Neural crest cell (in vitro differentiated cells): ENCODE measurements around the gene SH3BP5L. TPM values are rescaled to one million over a fixed set of nuclear protein-coding genes. Genes with fewer than 3 reads are reported as not detected.

Experiments used
- DNase-seq: peaks from one replicate; pipeline ENCODE4 v3.0.0; 2021; ENCODE audit warnings: low read depth, mixed read lengths, low spot score
- H3K27ac Mint-ChIP-seq: one replicate; pipeline ENCODE4 v1.8.0; 2021; ENCODE audit warnings: mild to moderate bottlenecking, mixed read lengths; ENCODE audit not compliant: unreplicated experiment
- H3K27me3 Mint-ChIP-seq: 2 replicates; pipeline ENCODE4 v1.8.0; 2021; ENCODE audit warnings: low read depth, mild to moderate bottlenecking, mixed read lengths
- H3K36me3 Mint-ChIP-seq: 2 replicates; pipeline ENCODE4 v1.8.0; 2021; ENCODE audit warnings: low read depth, mild to moderate bottlenecking, mixed read lengths
- H3K4me1 Mint-ChIP-seq: 2 replicates; pipeline ENCODE4 v1.8.0; 2021; ENCODE audit warnings: mixed read lengths
- H3K4me3 Mint-ChIP-seq: one replicate; pipeline ENCODE4 v1.8.0; 2021; ENCODE audit warnings: mild to moderate bottlenecking, mixed read lengths
- H3K9me3 Mint-ChIP-seq: 2 replicates; pipeline ENCODE4 v1.8.0; 2021; ENCODE audit warnings: mixed read lengths
- long read RNA-seq: library from polyadenylated mRNA; unstranded; transcript quantifications from one replicate; pipeline ENCODE4 v2.0.0, GENCODE V29; 2020
- total RNA-seq: library from RNA; stranded (reverse); gene quantifications from 2 replicates; pipeline ENCODE4 v1.2.1, GENCODE V29; 2021
- TF ChIP-seq, protein P1 (sequence below): fragments of 200-600 bp; sonication (generic); conservative IDR thresholded peaks from 2 replicates; pipeline ENCODE4 v1.5.0; 2021; ENCODE audit warnings: antibody characterized with exemption, mild to moderate bottlenecking

The SH3BP5L gene
- 26.9 and 28.9 TPM in 2 replicates for total RNA-seq
- long read RNA-seq, partial matches to known transcripts, result 2 of 3 reads
- long read RNA-seq, other reads (novel, unspliced or antisense), result 1 of 3 reads

DNA sequence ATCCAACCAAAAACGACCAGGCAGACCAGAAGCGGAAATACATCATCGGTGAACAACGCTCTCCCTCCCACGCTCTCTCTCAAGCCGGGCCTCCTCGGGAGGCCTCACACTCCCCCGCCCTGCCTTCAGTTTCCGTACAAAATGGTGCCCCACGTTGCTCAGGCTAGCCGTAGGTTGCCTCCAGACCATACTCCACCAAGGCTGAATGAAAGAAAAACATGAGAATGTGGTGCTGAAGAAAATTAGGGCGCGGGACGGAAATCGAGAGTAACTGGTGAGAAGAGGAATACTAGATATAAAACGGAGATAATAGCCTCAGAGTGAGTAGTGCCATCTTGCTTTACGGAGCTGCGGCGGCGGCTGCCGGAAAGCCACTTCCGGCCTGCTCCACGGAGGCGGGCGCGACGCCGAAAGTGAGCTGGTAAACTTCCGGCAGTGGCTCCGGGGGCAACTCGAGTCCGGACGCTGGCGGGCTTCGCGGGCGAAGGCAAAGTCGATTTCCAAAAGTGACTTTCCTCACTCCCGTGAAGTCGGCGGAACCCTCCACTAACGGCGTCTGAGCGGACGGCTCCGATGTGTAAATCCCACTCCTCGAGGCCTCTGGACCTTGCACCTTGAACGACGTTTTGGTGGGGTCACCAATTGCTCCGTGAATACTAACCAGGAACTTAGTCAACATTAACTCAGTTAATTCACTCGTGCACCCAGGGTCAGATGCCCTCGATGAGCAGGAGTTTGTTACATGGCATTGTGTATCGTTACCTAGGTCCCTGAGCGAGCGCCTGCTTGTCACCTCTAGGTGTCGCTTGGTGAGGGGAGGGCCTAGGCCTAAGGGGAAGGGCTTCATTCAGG, at the start of gene SH3BP5L:
SH3BP5L (minus strand) TSS at position 7 of the 852 bp plus-strand sequence. CDS start 980 bp downstream, outside the sequence.
- peak; percentile 77 for DNase-seq
- Mint-ChIP-seq H3K4me1 (peaks cover 28% of the 10 kb centered on the region), H3K4me3 (peak within 1 kb of the TSS; percentile 92), H3K36me3 (peaks cover under 1% of the 10 kb centered on the region), H3K27ac (peak within 1 kb of the TSS; percentile 100), H3K27me3 (peaks cover 5% of the 10 kb centered on the region), H3K9me3 (no peaks in the 10 kb centered on the region)
- TF ChIP-seq, protein P1, sequence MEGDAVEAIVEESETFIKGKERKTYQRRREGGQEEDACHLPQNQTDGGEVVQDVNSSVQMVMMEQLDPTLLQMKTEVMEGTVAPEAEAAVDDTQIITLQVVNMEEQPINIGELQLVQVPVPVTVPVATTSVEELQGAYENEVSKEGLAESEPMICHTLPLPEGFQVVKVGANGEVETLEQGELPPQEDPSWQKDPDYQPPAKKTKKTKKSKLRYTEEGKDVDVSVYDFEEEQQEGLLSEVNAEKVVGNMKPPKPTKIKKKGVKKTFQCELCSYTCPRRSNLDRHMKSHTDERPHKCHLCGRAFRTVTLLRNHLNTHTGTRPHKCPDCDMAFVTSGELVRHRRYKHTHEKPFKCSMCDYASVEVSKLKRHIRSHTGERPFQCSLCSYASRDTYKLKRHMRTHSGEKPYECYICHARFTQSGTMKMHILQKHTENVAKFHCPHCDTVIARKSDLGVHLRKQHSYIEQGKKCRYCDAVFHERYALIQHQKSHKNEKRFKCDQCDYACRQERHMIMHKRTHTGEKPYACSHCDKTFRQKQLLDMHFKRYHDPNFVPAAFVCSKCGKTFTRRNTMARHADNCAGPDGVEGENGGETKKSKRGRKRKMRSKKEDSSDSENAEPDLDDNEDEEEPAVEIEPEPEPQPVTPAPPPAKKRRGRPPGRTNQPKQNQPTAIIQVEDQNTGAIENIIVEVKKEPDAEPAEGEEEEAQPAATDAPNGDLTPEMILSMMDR, result peak; percentile 69

DNA sequence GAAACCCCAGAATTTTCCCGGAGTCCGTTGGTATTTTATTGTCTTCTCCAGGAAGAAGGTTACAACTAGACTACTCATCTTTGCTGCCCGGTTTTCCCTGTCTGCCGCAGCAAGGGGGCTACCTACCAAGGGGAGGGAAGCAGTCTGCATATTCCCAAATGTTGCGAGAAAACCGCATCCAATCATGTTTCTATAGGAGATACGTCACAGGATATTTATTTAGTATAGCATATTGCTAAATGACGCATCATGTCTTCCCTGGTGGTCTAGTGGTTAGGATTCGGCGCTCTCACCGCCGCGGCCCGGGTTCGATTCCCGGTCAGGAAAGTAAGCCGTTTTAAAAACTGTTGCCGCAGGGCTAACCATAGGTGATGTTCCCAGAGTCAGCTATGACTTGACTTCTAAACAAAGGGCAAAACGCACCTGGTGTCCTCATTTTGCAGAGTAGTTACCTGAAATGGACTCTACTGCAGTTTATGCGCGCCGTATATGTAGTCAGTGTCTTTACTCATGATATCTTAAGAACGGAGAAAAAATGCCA, 48.3 kb upstream of the SH3BP5L start:
- Mint-ChIP-seq H3K4me1 (peaks cover 19% of the 10 kb centered on the region), H3K36me3 (peaks cover 5% of the 10 kb centered on the region), H3K27ac (peak overlapping the region; percentile 95), H3K4me3 (peak overlapping the region; percentile 96), H3K27me3 (peaks cover 42% of the 10 kb centered on the region), H3K9me3 (peaks cover 5% of the 10 kb centered on the region)
- peak; percentile 77 for DNase-seq
- TF ChIP-seq, protein P1, result no peak

DNA sequence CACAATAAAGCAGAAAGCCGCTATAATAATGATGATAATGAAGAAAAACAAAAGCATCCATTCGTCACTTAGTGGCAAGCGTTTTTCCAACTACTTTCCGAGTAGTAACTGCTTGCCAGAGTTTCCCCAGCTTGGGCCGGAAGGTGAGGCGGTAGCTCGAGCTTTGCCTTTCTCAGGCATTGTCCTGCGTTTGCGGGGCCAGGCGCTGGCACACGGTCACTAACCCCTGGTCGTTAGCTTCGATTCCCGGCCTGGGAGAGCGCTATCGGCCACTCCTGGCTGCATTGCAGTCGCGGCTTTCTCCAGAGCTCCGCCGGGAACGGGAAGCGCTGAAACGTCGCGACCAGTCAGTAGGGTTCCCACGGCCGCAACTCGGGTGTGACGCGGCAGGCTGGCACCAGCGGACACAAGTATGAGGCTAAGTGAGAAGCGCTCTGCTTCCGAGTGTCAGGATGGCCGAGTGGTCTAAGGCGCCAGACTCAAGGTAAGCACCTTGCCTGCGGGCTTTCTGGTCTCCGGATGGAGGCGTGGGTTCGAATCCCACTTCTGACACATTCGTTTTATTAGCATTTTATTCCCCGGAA, 47.8 kb upstream of the SH3BP5L start:
- DNase-seq, result peak; percentile 99
- Mint-ChIP-seq H3K36me3 (peaks cover 5% of the 10 kb centered on the region), H3K4me3 (peak overlapping the region; percentile 96), H3K27ac (peak overlapping the region; percentile 95), H3K4me1 (peaks cover 19% of the 10 kb centered on the region), H3K27me3 (peaks cover 36% of the 10 kb centered on the region), H3K9me3 (peaks cover 5% of the 10 kb centered on the region)
- TF ChIP-seq, protein P1, result no peak

DNA sequence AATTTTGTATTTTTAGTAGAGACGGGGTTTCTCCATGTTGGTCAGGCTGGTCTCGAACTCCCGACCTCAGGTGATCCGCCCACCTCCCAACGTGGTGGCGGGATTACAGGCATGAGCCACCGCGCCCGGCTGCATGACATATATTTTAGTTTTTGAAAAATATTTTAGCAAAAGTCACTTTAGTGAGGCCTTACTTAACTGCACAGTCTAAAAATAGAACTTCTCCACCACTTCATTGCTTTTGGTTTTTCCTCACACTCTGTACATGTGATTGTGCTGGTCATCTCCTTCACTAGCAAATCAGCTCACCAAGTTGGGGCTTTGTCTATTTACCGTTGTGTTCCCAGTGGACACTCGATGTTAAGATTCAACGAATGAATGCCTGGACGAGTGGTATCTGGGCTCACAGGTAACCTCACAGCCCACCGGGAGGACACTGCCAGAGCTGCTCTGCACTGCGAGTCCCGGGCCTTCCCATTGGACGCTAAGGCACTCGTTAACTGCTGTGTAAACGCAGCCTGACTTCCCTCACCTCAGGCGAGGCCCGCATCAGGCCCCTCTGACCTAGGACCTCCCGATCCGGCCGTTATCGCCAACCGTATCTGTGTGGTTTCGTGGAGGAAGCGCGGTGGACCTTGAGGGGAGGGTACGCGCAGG, 47.2 kb upstream of the SH3BP5L start:
- Mint-ChIP-seq H3K9me3 (peaks cover 5% of the 10 kb centered on the region), H3K4me3 (peak overlapping the region; percentile 96), H3K27ac (peak overlapping the region; percentile 95), H3K4me1 (peaks cover 19% of the 10 kb centered on the region), H3K27me3 (peaks cover 33% of the 10 kb centered on the region), H3K36me3 (peaks cover 5% of the 10 kb centered on the region)
- peak; percentile 50 for DNase-seq
- TF ChIP-seq, protein P1, result no peak

DNA sequence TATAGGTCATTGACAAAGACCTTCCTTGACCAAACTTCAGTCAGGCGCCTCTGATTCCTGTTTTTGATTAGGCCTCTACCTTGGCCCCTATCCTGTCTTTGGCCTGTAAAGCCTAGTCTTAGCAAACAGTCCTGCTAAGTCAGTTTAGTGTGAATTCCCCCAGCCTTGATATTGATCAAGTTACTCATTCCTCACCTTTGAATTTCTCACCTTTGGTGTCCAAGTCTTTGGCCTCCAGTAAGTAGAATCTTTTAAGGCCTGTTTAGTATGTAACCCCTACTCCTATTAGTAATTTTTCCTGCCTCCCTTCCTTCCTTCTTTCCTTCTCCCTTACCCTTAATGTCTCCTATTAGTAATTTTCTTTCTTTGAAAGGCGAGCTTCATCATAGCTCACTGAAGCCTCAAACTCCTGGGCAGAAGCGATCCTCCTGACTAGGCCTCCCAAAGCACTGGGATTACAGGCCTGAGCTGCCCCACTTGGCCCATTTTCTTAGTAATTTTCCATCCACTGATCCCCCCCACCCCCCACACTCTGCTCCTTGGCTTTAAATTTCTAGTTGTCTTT, 46.2 kb upstream of the SH3BP5L start:
- H3K4me1 Mint-ChIP-seq, result peaks cover 19% of the 10 kb centered on the region
- H3K27me3 Mint-ChIP-seq, result peaks cover 24% of the 10 kb centered on the region
- TF ChIP-seq, protein P1, result no peak
- H3K4me3 Mint-ChIP-seq, result peak overlapping the region; percentile 45
- no peak for DNase-seq
- peaks cover 5% of the 10 kb centered on the region for H3K36me3 Mint-ChIP-seq
- no peak overlapping the region for H3K27ac Mint-ChIP-seq
- H3K9me3 Mint-ChIP-seq, result peaks cover 5% of the 10 kb centered on the region
